Left hindlimb (tissue), 1 donor: ENCODE measurements around the gene OPRL1.

ENCODE experiments used
- DNase-seq: peaks from one replicate; pipeline ENCODE4 v3.0.0-alpha.2; 2018

The OPRL1 gene

DNA sequence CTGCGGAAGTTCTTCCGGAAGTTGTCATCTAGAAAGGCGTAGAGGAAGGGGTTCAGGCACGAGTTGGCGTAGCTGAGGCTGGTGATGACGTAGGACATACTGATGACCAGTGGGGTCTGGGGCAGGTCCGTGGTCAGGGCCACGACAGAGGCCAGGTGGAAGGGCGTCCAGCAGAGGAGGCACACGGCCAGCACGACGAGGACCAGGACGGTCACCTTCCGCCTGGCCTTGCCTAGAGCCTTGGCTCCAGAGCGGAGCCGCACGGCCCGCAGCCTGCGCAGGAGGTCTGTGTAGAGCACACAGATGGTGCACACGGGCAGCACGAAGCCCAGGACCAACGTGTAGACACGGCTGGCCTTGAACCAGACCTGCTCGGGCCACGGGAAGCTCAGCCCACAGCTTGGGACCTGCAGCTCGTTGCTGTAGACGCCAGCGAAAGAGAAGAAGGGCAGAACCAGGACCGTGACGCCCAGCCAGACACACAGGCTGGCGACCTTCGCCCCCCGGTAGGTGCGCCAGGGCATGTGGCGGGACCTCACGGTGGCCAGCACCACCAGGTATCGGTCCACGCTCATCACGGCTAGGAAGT lies 26.1 kb downstream of the OPRL1 start:
- no peak for DNase-seq

DNA sequence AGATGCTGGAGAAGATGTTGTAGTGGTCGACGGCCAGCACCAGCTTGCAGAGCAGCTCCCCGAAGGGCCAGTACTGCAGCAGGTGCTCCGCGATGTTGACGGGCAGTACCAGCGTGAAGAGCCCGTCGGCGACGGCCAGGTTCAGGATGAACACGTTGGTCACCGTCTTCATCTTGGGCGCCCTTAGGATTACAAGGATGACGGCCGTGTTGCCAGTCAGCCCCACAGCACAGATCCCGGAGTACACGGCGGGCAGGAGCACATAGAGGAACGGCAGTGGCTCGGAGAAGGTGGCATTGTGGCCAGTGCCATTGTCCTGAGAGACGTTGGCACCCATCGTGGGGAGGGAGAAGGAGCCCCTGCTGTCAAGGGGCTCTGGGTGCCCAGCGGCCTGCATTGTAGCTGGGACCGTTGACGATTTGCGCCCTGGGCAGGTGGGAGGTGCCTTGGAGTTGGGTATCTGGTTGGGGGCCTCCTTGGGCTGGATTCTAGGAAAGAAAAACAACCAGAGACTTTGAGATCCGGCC lies 26.6 kb downstream of the OPRL1 start:
- DNase-seq: no peak

DNA sequence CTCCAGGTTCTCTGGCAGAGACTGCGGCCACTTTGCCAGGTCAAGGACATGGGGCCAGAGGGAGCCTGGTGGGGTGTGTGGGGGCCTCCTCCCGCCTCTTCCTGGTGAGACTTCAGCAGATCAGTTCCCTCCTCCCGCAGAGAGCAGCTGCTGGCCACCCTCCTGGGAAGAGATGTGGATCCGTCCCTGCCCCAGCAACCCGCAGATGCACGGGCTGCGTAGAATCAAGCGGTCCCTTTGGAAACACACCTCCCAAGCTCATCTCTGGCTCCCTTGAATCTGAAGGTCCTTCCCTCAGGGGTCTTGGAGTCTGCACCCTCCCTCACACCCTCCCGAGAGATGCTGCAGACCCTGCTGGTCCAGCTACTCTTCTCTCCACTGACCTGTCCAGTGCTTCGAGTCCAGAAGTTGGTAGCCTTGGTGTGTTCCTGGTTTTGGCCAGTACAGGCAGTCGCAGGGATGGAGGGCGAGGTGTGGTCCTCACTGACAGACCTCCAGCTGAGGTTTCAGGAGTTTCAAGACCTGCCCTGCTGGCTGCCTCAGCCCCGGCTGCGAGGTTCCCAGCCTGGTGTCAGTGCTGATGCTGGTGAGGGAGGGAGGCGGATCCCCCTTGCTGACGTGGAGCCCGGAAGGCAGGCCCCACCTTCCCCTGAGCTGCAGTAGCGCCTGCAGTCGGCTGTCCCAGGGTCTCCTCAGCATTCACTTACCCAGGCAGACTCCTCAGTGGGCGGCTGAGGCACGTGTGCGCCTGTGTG lies 27.3 kb downstream of the OPRL1 start, which contains the start of gene NPBWR2:
Gene NPBWR2 (minus strand): TSS at position 585 of the 755 bp plus-strand sequence. CDS start 734 bp downstream, outside the sequence.
- DNase-seq: peak; percentile 24

DNA sequence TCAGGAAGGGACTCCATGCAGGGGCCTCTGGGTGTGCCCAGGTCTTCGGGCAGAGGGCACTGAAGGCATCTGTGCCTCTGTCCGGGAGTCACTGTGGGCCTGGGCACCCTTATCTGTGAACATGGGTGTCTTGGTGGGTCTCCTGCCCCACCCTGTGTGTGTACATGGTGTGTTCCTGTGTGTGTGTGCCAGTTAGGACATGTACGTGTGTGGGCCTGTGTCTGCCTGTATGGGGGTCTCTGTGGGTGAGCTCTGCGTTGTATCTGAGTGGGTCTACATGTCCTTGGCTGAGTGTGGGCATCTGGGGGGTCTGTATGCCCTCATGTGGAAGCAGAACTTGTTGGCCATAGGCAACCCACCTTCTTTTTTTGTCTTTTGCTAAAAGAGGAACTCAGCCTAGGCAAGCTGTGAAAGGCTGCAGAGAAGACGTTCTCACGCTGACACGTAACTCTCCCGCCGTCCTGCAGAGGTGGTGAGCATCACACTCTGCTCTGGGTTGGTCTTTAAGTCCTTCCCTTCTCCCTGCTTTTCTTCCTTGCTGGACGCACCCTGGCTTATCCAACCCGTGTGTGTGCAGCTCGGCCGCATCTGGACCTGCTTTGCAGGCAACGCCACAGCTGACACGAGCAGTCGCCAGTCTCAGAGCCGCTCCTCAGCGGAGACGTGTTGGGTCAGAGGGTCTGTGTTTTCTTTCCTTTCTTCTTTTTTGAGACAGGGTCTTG lies 28.0 kb downstream of the OPRL1 start:
- peak; percentile 24 for DNase-seq

DNA sequence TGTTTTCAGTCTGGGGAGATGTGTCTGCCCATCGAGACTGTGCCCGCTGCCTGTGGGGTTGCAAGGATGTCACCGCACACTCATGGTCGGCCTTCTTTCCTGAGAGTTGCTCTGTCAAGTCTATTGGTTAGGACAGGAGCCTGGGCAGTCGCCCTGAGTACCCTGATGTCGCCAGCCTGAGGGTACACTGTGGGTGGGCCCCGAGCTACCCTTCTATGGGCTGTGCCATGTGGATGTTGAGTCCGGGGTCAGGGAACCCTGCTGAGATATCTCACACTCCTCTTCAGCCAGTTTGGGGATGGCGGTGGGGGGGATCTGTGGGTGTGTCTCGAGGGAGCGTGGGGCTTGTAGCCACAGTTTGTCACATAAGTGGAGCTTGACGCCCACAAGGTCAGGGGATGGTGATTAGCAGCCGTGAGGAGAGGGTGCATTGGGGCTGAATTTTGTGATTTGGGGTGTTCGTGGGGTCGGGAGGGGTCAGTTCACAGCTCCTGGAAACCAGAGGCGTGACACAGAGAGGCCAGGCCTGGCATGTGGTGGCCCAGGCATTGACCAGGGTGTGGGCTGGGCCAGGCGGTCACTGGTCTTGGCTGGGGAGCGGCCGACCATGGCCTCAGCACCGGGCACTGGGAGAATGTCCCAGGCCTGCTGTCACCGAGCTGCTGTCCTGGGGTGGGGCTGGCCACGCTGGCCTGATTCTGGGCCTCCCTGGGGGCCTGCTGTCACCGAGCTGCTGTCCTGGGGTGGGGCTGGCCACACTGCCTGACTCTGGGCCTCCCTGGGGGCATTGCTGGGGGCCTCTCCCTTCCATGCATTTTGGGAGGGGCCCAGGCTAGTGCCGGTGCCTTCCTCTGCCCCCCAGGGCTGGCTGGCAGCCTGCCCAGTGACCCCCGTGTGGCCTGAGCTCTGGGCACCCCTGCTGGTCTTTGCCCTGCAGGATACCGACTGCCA lies 29.1 kb downstream of the OPRL1 start:
- peak; percentile 30 for DNase-seq

DNA sequence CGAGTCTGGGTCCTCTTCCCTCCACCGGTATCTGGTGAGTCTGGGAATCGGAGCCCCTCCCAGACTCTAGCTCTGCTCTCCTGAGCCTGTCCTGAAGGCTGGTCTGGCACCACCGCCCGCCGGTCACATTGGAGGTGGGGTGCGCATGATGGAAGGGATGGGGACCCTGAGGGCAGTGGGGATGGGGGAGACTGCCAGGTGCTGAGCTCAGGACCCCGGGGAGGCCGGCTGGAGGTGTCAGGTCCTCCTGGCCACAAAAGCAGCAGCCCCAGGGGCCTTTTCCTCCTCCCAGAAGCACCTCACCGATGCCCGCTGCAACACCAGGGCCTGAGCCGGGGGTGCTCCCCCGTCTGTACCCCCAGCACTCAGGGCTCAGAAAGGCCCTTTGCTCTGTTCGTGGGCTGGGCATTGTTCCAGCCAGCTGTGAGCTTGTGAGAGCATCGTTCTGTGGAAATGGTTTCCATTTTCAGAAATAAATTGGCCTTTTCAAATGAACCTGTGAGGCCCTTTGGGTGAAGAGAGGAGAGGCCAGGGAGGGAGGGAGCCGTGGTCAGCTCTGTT lies 30.0 kb downstream of the OPRL1 start:
- peak; percentile 27 for DNase-seq

DNA sequence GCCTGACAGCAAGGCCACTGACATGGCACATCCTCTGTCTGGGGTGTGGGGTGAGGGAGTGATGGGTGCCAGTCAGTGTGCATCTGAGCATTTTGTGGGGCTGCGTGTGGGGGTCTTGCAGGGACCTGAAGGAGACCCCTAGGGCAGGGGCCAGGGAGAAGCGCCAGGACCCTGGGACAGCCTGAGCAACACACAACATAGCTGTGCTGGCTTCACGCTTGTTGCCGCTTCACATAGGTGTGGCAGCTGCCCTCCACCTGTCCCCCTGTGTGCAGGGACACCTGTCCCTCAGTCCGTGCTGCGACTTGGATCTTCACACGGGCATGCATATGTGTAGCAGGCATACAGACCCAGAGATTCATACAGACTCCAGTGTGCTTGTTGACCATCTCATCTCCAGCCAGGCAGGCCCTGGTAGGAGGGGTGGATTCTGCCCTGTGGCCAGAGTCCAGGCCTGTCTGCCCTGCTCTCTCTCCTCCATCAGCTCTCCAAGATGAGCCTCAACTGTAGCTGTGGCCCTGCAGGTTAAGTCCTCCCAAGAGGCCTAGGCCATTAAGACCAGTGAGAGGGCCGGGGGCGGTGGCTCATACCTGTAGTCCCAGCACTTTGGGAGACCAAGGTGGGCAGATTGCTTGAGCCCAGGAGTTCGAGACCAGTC lies 30.7 kb downstream of the OPRL1 start:
- peak; percentile 16 for DNase-seq

DNA sequence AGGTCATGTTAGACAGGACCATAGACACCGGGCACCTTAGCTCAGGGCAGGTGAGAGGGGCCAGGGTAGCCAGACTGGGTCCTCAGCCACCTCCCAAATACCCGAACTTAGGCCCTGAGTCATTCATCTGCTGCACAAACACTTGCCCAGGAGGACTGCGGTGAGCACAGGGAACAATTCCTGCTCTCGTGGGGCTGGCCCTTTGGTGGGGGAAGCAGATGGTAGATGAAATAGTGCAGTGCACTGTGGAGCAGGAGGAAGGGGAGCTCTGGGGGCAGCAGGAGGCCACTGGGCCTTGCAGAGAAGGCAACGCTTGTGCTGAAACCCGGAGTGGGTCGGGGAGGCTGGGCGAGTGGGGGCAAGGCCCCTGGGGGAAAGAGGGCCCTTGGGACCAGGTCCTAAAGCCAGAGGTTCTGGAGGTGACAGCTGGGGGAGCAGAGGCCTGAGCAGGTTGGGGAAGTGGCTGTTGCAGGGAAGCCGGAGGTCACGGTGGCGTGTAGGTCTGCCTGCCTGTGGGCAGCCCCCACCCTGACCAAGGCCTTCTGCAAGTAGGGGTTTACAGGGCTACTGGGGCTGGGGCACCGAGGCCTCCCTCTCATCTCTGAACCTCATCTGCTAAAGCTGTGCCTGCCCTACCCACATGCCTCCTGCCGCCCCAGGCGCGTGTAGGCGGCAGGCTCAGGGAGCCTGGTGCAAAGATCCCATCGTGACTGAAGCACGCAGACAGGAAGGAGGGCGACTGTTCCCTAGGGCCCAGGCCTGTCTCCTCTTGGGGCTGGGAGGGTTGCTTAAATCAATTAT lies 32.2 kb downstream of the OPRL1 start:
- peak; percentile 9 for DNase-seq

DNA sequence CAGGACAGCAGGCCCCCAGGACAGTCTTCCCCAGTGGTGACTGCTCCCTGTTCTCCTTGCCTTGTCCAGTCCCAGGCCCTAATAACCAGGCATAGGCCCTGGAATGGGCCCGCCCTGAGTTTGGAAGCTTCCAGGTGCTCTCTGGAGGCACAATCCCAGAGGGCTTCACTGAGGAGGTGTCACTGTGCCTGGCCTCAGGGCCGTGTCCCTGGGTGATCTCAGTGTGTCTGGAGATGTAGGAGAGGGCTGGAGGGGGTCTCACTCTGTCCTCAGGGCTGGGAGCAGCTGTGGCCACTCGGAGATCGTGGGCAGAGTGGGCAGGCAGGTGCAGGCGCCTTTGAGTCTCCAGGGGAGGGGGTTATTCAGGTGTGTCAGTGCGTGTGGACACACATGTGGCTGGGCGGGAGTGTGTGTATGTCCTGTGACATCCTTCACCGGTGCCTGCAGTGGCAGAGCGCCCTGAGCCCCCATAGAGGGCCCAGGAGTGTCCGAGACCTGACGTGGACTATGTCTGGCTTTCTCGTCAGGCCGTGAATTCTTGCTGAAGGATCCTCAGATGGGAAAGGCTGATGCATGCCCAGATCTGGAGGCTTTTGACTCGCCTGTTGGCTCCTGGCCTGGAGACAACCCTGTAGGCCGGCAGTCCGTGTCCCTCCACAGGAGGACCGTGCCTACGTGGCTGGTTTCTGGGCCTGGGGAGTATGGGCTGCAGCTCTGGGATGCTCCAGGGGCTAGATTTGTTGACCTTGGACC lies 33.0 kb downstream of the OPRL1 start:
- peak; percentile 19 for DNase-seq

DNA sequence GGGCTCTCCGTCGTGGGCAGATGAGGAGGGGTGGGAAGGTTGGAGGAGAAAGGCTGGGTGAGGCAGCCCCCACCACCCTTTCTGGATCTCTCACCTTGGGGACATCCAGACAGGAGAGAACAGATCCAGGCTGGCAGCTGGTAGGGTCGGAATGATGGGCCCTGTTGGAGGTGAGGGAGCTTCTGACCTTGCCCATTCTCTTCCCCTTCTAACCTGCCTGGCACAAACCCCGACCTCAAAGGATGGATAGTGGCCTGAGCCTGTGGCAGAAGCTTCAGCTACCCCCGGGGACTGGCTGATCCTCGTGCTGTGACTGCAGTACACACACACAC lies 33.5 kb downstream of the OPRL1 start:
- peak; percentile 18 for DNase-seq

DNA sequence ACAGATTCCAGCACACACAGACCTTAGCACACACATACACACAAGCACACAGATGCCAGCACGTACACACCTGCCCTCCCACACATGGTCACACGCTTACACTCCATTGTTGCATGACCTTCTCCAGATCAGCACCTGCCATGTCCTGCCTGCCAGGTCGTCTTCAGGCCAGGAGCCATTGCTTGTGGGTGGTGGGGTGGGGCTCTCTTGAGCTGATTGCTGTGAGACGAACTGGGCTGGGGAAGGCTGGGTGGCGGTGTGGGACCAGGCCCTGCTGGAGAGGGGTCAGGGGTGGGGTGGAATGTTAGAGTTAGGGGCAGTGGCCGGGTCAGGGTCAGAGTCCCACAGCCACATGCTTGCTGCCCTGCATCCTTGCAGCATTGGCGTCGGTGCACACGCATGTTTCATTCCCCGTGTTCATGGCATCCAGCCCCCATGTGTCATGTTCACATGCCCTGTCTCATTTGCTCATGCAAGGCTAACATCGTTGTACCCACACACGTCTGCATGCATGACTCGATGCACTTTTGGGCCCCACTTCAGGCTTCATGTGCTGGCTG lies 34.0 kb downstream of the OPRL1 start:
- peak; percentile 13 for DNase-seq

DNA sequence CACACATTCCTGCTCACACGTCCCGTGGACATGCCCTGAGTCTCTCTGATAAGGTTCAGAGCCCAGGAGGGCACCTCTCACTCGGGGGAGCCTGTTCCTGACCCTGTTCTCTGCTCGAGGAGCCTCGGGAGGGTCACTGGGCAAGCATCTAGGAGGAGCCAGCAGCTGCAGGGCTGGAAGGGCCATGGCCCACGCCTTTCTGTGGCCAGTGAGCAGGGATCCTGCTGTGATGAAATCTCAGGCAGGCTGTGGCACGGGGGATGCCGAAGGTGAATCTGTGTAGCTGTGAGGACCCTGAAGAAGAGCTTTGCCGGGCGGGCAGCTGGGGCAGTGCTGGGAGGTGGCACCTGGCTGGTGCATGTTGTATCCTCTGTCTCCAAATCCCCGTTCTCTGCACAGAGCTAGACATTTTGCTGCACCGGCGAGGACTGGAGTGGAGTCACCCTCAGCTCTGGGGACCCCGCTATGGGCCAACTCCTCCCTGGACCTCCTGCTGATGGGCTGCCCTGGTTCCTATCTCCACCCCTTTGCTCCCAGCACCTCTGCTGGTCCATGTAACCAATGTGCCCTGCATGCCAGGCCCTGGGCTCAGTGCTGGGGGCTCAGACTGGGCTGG lies 34.6 kb downstream of the OPRL1 start:
- peak; percentile 20 for DNase-seq

DNA sequence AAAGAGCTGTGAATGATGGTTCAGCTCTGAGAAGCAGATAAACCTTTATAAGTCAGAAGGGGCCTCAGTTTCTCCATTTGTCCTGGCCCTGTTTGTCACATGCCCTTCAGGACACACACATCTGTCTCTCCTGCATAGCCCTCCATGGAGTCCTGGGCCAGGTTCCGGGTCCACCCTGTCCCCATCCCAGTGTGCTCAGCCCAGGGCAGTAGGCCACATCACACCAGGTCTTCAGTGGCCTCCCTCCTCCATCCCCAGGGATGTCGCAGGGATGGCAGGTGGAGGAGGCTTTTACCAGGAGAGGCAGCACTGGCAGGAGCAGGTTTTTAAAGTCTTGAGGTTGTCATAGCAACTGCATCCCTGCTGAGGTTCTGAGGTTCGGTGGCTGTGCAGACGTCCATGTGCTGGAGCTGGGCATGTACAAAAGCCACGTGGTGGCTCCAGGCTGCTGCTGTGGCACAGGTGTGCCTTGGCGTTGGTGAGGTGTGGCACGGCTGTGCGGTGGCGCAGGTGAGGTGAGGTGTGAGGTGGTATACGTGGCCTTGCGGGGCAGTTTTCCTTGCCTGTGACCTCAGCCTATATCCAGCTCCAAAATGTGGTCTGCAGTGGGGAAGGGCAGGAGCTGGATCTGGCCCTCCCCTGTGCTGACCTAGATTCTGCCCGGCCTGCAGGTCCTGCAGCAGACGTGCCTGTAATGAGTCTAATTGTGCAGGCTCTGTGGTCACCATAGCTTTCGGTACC lies 35.5 kb downstream of the OPRL1 start:
- peak; percentile 18 for DNase-seq

DNA sequence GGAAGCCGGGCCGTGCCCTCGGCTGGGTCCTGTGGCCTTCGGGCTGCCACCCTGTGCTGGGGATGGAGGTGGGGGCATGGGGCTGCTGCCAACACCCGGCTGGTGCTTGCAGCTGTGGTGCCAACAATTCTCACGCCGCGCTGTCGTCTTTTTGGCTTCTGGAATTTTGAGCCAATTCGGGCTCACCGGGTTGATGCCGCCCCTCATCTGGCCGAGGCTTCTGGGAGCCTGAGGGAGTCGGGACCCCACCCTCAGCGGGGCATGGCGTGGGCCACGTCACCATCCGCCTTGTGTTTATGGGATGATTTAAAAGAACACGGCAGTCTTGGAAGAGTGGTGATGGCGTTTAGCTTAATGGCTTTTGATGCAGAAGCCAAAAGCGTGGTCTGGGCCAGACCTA lies 36.1 kb downstream of the OPRL1 start:
- peak; percentile 29 for DNase-seq

DNA sequence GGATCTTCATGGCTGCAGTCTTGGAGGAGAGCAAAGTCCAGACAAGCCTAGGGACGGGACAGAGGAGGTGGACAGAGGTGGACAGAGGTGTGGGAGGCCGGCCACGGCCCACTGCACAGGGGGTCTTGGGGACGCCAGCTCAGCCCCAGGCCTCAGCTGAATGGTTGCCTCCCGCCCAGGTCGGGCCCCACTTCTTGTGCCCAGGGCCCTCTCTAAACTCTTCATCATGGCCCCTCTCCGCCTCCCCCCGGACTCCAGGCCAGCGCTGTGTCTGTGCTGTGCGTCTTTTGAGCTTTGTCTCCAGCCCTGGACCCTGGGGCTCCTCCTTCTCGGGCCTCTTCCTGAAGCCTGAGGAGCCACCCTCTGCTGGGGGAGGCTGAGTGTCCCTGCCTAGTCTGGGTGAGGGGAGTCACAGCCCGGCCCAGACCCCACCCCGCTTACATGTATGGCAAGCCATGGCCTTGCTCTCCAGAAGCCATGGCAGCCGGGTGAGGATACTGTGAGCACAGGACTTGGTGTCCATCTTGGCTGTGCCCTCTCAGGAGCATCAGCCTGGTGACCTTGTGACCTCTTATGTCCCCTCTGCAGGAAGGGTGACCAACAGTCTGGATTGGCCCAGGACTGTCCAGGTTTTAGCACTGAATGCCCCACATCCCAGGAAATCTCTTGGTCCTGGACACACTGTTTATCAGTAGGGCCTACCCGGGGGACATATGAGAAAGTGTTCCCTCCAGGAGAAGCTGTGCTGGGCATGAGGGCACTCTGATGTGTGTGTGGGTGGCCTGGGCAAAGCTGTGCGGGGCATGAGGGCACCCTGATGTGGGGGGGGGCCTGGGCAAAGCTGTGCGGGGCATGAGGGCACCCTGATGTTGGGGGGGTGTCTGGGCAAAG lies 36.9 kb downstream of the OPRL1 start:
- DNase-seq: peak; percentile 10

DNA sequence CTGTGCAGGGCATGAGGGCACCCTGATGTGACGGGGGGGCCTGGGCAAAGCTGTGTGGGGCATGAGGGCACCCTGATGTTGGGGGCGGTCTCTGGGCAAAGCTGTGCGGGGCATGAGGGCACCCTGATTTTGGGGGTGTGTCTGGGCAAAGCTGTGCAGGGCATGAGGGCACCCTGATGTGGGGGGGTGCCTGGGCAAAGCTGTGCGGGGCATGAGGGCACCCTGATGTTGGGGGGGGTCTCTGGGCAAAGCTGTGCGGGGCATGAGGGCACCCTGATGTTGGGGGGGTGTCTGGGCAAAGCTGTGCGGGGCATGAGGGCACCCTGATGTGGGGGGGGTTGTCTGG lies 37.5 kb downstream of the OPRL1 start:
- DNase-seq: peak; percentile 3

DNA sequence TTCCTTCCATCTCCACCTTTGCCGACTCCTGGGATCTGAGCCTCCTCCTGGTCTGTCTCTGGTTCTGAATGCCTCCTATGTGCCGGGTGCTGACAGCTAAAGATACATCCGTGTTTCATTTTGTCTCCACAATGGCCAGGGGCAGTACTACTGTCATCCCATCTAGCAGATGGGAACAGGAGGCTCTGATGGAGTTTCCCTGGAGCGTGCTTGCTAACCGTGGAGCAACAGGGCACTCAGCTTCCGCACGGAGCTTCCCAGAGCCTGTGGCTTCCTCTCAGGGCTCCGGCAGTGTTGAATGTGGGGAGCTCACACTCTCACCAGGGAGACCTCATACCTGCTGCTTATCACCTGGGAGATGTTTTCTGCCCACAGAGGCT lies 39.4 kb downstream of the OPRL1 start:
- peak; percentile 21 for DNase-seq
